GM23338 (cell line): Measurements from ENCODE around the gene GPR137C. TPM values are rescaled to one million over a fixed set of nuclear protein-coding genes. Genes with fewer than 3 reads are reported as not detected.
"Not testable (repeated sequence)": the region's sequence is repeated elsewhere in the genome, so short reads cannot be mapped to it uniquely, and the experiment has no call there.

ENCODE experiments used
- ATAC-seq: fragments of 200-7000 bp; cut with Tn5 transposase; 3 replicates; pipeline ENCODE4 v1.9.1; 2020
- DNase-seq: peaks from one replicate; pipeline ENCODE4 v3.0.0-alpha.2; 2015; ENCODE audit warnings: low spot score
- H2AFZ ChIP-seq: fragments of 200-600 bp; sonication (generic); 2 replicates; pipeline ENCODE4 v1.8.0; 2016; ENCODE audit warnings: antibody characterized with exemption, mild to moderate bottlenecking, moderate library complexity
- H3F3A ChIP-seq: fragments of 200-600 bp; sonication (generic); replicated peaks from 2 replicates; pipeline ENCODE4 v1.8.0; 2017; ENCODE audit warnings: antibody characterized with exemption, mixed run types, low read depth
- H3K27ac ChIP-seq: fragments of 200-600 bp; sonication (generic); 2 replicates; pipeline ENCODE4 v1.6.1; 2016; ENCODE audit warnings: low read depth
- H3K27me3 ChIP-seq: fragments of 200-600 bp; sonication (generic); 2 replicates; pipeline ENCODE4 v1.8.0; 2016; ENCODE audit warnings: mild to moderate bottlenecking, mixed run types, moderate library complexity; ENCODE audit not compliant: insufficient read depth
- H3K36me3 ChIP-seq: fragments of 200-600 bp; sonication (generic); 2 replicates; pipeline ENCODE4 v1.8.0; 2016; ENCODE audit warnings: mild to moderate bottlenecking; ENCODE audit not compliant: insufficient read depth
- H3K4me1 ChIP-seq: fragments of 200-600 bp; sonication (generic); 2 replicates; pipeline ENCODE4 v1.8.0; 2016; ENCODE audit warnings: mild to moderate bottlenecking, moderate library complexity; ENCODE audit not compliant: insufficient read depth
- H3K4me2 ChIP-seq: fragments of 200-600 bp; sonication (generic); 2 replicates; pipeline ENCODE4 v1.7.1; 2017; ENCODE audit warnings: mixed run types
- H3K4me3 ChIP-seq: fragments of 200-600 bp; sonication (generic); 2 replicates; pipeline ENCODE4 v1.6.1; 2016; ENCODE audit warnings: mixed run types
- H3K79me2 ChIP-seq: fragments of 200-600 bp; sonication (generic); replicated peaks from 2 replicates; pipeline ENCODE4 v1.8.0; 2017; ENCODE audit warnings: mild to moderate bottlenecking; ENCODE audit not compliant: insufficient read depth
- H3K9me2 ChIP-seq: fragments of 200-600 bp; sonication (generic); 2 replicates; pipeline ENCODE4 v1.8.0; 2017; ENCODE audit not compliant: insufficient read depth
- H4K20me1 ChIP-seq: fragments of 200-600 bp; sonication (generic); replicated peaks from 2 replicates; pipeline ENCODE4 v1.8.0; 2017; ENCODE audit warnings: mild to moderate bottlenecking; ENCODE audit not compliant: insufficient read depth
- H3K27ac Mint-ChIP-seq: 2 replicates; pipeline ENCODE4 v1.8.0; 2020; ENCODE audit warnings: inconsistent platforms, mild to moderate bottlenecking, moderate library complexity, mixed read lengths
- H3K27me3 Mint-ChIP-seq: 3 replicates; pipeline ENCODE4 v1.8.0; 2022; ENCODE audit warnings: low read depth, mild to moderate bottlenecking, moderate library complexity, mixed read lengths, inconsistent platforms; ENCODE audit not compliant: insufficient read depth, poor library complexity
- H3K36me3 Mint-ChIP-seq: 3 replicates; pipeline ENCODE4 v1.8.0; 2021; ENCODE audit warnings: low read depth, mild to moderate bottlenecking, inconsistent platforms, moderate library complexity, mixed read lengths
- H3K4me1 Mint-ChIP-seq: 3 replicates; pipeline ENCODE4 v1.8.0; 2020; ENCODE audit warnings: mild to moderate bottlenecking, inconsistent platforms, mixed read lengths
- H3K4me3 Mint-ChIP-seq: 3 replicates; pipeline ENCODE4 v1.8.0; 2021; ENCODE audit warnings: moderate library complexity, mild to moderate bottlenecking, inconsistent platforms, mixed read lengths
- H3K9me3 Mint-ChIP-seq: 3 replicates; pipeline ENCODE4 v1.8.0; 2020; ENCODE audit warnings: moderate library complexity, mild to moderate bottlenecking, inconsistent platforms, mixed read lengths
- EZH2 ChIP-seq: fragments of 200-600 bp; sonication (generic); IDR thresholded peaks from one replicate; pipeline ENCODE4 v1.8.0; 2017; ENCODE audit warnings: antibody characterized with exemption, mild to moderate bottlenecking, low read depth; ENCODE audit not compliant: unreplicated experiment
- EZH2phosphoT487 ChIP-seq: fragments of 200-600 bp; sonication (generic); IDR thresholded peaks from one replicate; pipeline ENCODE4 v1.8.1; 2018; ENCODE audit warnings: antibody characterized with exemption; ENCODE audit not compliant: unreplicated experiment
- polyA plus RNA-seq: library from polyadenylated mRNA; unstranded; fragments of >200 nt; fragmentation: Nextera tagmentation; extraction: Ambion mirVana; gene quantifications from 2 replicates; pipeline ENCODE4 v1.2.1, GENCODE V29; 2016
- total RNA-seq: library from RNA; depleted of rRNA; stranded (reverse); fragments of >200 nt; shearing (Covaris generic); gene quantifications from 2 replicates; pipeline ENCODE4 v1.2.3, GENCODE V29; 2014
- TF ChIP-seq, protein P1 (sequence below): IDR thresholded peaks from one replicate; pipeline ENCODE4 v1.6.1; 2018; ENCODE audit warnings: antibody characterized with exemption; ENCODE audit not compliant: unreplicated experiment
- TF ChIP-seq, protein P2 (sequence below), 2 experiments: fragments of 200-600 bp in 1 of 2; sonication (generic) in 1 of 2; conservative IDR thresholded peaks; 2 replicates each; pipeline versions ENCODE4 v1.5.1 to v1.6.1; 2016 to 2017; ENCODE audit warnings: antibody characterized with exemption in 2 of 2, low read depth in 2 of 2, mild to moderate bottlenecking in 2 of 2, moderate library complexity in 1 of 2

Gene GPR137C
- total and polyA plus RNA-seq, 2 experiments from 2014 or later = 2.2 to 5.2 TPM

- TF ChIP-seq, protein P1, sequence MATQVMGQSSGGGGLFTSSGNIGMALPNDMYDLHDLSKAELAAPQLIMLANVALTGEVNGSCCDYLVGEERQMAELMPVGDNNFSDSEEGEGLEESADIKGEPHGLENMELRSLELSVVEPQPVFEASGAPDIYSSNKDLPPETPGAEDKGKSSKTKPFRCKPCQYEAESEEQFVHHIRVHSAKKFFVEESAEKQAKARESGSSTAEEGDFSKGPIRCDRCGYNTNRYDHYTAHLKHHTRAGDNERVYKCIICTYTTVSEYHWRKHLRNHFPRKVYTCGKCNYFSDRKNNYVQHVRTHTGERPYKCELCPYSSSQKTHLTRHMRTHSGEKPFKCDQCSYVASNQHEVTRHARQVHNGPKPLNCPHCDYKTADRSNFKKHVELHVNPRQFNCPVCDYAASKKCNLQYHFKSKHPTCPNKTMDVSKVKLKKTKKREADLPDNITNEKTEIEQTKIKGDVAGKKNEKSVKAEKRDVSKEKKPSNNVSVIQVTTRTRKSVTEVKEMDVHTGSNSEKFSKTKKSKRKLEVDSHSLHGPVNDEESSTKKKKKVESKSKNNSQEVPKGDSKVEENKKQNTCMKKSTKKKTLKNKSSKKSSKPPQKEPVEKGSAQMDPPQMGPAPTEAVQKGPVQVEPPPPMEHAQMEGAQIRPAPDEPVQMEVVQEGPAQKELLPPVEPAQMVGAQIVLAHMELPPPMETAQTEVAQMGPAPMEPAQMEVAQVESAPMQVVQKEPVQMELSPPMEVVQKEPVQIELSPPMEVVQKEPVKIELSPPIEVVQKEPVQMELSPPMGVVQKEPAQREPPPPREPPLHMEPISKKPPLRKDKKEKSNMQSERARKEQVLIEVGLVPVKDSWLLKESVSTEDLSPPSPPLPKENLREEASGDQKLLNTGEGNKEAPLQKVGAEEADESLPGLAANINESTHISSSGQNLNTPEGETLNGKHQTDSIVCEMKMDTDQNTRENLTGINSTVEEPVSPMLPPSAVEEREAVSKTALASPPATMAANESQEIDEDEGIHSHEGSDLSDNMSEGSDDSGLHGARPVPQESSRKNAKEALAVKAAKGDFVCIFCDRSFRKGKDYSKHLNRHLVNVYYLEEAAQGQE = no peak
- no peak for TF ChIP-seq EZH2
- TF ChIP-seq, protein P2, sequence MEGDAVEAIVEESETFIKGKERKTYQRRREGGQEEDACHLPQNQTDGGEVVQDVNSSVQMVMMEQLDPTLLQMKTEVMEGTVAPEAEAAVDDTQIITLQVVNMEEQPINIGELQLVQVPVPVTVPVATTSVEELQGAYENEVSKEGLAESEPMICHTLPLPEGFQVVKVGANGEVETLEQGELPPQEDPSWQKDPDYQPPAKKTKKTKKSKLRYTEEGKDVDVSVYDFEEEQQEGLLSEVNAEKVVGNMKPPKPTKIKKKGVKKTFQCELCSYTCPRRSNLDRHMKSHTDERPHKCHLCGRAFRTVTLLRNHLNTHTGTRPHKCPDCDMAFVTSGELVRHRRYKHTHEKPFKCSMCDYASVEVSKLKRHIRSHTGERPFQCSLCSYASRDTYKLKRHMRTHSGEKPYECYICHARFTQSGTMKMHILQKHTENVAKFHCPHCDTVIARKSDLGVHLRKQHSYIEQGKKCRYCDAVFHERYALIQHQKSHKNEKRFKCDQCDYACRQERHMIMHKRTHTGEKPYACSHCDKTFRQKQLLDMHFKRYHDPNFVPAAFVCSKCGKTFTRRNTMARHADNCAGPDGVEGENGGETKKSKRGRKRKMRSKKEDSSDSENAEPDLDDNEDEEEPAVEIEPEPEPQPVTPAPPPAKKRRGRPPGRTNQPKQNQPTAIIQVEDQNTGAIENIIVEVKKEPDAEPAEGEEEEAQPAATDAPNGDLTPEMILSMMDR (conservative IDR thresholded peaks at IDR 0.05; ENCODE audit: low read depth in 2 of 2) = no peak
Measured at GRCh38 chr14:52558688-52559087, 6.1 kb downstream of the GPR137C start (continued).

- Histone ChIP-seq H3K27ac (no peak overlapping the region), H3K9me2 (no peaks in the 10 kb centered on the region), H3K27me3 (no peaks in the 10 kb centered on the region), H3K36me3 (no peaks in the 10 kb centered on the region), H4K20me1 (no peaks in the 10 kb centered on the region), H3K4me2 (no peak overlapping the region), H3F3A (no peaks in the 10 kb centered on the region), H2AFZ (no peak overlapping the region), H3K79me2 (no peaks in the 10 kb centered on the region), H3K4me3 (no peak overlapping the region), H3K4me1 (no peaks in the 10 kb centered on the region)
- Mint-ChIP-seq H3K36me3 (peaks cover 4% of the 10 kb centered on the region), H3K27me3 (peaks cover 5% of the 10 kb centered on the region), H3K4me3 (no peak overlapping the region), H3K9me3 (peaks cover 7% of the 10 kb centered on the region), H3K27ac (no peak overlapping the region), H3K4me1 (no peaks in the 10 kb centered on the region)
- TF ChIP-seq EZH2phosphoT487 = no peak
- no peak for ATAC-seq
- no peak for DNase-seq
Measured at GRCh38 chr14:52563120-52563519, 10.5 kb downstream of the GPR137C start.

GRCh38 chr14:52568454-52568853 is 15.8 kb downstream of the GPR137C start:
- H3K4me2 ChIP-seq = 0 out of 2 replicates have a peak overlapping the region, but pooled peaks have one; percentile 32
- H2AFZ ChIP-seq = peak overlapping the region; percentile 66; the same call in 1 of the 2 replicates
- H3K36me3 Mint-ChIP-seq = peaks cover 36% of the 10 kb centered on the region
- H3K9me2 ChIP-seq, H3K27ac Mint-ChIP-seq, H3F3A ChIP-seq, H3K79me2 ChIP-seq, H3K27me3 Mint-ChIP-seq, H4K20me1 ChIP-seq, H3K27ac ChIP-seq, H3K4me1 ChIP-seq, H3K4me3 Mint-ChIP-seq, H3K4me1 Mint-ChIP-seq, H3K4me3 ChIP-seq, H3K27me3 ChIP-seq, H3K36me3 ChIP-seq: not testable (repeated sequence)
- DNase-seq (peak; percentile 63), ATAC-seq (0 out of 3 replicates have a peak, but pooled peaks have one; percentile 28)
- H3K9me3 Mint-ChIP-seq = peaks cover 52% of the 10 kb centered on the region
